AG09319 (cell line): ENCODE results near the gene STPG4.
"Not testable (repeated sequence)": the region's sequence is repeated elsewhere in the genome, so short reads cannot be mapped to it uniquely, and the experiment has no call there.

Experiments
- DNase-seq: peaks from one replicate; pipeline ENCODE4 v3.0.0-alpha.2; 2010; ENCODE audit warnings: low read depth; ENCODE audit errors: extremely low read depth
- TF ChIP-seq, protein P1 (sequence below): IDR thresholded peaks from 2 replicates; pipeline ENCODE4 v1.5.1; 2011; ENCODE audit warnings: low read depth, mild to moderate bottlenecking, inconsistent platforms, low read length, moderate library complexity

STPG4 gene

DNA sequence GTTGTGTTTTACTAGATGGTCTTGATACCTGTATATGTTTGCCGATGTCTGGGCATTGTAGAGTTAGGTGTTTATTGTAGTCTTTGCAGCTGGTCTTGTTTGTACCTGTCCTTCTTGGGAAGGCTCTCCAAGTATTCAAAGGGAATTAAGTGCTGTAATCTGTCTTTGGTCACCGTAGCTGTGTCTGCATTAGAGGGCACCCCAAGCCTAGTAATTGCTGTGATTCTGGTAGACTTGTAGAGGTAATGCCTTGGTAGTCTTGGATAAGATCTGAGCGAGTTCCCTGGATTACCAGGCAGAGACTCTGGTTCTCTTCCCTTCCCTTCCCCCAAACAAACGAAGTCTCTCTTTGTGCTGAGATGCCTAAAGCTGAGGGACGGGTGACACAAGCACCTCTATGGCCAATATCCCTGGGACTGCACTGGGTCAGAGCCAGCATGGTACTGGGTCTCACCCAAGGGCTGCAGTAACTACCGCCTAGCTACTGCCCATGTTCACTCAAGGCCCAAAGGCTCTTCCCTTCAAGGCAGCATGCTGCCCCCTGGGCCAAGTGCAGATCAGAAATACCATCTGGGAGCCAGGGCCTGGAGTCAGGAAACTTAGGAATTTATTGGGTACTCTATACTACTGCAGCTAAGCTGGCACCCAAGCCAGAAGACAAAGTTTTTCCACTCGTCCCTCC lies 27.1 kb downstream of the STPG4 start:
- no peak for DNase-seq
- TF ChIP-seq, protein P1, sequence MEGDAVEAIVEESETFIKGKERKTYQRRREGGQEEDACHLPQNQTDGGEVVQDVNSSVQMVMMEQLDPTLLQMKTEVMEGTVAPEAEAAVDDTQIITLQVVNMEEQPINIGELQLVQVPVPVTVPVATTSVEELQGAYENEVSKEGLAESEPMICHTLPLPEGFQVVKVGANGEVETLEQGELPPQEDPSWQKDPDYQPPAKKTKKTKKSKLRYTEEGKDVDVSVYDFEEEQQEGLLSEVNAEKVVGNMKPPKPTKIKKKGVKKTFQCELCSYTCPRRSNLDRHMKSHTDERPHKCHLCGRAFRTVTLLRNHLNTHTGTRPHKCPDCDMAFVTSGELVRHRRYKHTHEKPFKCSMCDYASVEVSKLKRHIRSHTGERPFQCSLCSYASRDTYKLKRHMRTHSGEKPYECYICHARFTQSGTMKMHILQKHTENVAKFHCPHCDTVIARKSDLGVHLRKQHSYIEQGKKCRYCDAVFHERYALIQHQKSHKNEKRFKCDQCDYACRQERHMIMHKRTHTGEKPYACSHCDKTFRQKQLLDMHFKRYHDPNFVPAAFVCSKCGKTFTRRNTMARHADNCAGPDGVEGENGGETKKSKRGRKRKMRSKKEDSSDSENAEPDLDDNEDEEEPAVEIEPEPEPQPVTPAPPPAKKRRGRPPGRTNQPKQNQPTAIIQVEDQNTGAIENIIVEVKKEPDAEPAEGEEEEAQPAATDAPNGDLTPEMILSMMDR: no peak

DNA sequence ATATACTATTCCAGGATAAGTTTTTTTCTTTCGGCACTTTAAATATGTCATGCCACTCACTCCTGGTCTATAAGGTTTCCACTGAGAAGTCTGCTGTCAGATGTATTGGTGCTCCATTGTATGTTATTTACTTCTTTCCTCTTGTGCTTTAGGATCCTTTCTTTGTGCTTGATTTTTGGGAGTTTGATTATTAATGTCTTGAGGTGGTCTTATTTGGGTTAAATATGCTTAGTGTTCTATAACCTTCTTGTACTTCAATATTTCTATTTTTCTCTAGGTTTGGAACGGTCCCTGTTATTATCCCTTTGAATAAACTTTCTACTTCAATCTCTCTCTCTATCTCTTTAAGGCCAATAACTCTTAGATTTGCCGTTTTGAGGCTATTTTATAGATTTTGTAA lies 28.3 kb downstream of the STPG4 start:
- TF ChIP-seq, protein P1: no peak
- DNase-seq: no peak

- DNase-seq: not testable (repeated sequence)
These were observed 30.4 kb downstream of the STPG4 start for GRCh38 chr2:47124740-47125139.

DNA sequence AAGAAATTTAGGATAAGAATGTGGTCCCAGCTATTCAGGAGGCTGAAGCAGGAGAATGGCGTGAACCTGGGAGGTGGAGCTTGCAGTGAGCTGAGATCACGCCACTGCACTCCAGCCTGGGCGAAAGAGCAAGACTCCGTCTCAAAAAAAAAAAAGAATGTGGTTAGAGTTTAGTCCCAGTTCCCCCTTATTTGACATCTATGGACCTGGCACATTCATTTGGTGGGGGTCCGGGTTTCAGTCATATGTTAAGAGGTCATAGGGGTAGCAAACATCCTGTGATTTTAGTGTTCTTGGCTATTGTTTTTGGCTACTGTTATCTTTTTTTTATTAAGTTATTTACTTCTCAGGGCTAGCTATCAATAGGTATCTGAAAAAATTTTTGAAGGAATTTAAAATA lies 34.7 kb downstream of the STPG4 start:
- DNase-seq: not testable (repeated sequence)

- DNase-seq: no peak
- TF ChIP-seq, protein P1: no peak
These were observed 36.1 kb downstream of the STPG4 start for GRCh38 chr2:47119001-47119400.

DNA sequence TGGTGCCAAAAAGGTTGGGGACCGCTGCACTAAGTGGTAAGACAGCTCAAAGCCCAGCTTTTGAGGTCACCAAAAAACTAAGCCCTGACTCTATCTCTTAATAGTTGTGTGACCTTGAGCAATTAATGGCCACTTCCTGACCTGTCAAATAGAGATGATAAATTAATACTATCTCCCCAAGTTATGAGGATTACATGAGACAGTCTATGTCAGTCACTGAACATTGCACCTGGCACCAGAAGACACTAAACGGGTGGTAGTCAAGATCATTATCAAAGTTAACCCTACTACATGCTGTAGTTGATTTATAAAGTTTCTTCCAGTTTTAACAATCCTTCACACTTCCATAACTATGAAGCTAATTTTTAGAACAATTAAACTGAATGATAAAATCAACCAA lies 36.5 kb downstream of the STPG4 start:
- TF ChIP-seq, protein P1: no peak
- DNase-seq: no peak

DNA sequence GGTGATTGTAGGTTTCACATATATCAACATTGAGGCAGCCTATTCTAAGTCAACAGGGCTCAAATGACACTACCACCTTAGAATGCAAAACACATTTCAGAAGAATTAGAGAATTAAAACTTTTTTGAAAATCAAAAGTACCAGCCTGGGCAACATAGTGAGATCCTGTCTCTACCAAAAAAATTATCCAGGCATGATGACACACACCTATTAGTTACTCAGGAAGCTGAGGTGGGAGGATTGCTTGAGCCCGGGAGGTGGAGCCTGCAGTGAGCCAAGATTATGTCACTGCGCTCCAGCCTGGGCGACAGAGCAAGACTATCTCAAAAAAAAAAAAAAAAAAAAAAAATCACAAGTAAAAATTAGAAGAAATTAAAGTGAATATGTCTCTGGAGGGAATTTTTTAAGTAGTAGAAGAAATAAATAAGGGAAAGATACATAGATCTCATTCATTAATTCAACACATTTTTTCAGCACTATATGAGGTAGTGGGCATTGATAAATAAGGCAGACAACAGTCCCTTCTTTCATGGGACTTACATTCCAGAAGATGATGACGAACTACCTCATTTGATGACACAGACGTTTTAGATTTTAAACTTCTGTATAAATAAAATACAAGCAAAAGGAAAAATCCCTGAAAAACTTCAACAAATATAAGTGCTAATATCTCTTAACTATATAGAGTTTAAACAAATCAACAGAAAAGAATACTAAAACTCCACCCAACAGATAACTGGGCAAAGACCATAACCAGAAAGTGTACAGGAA lies 42.3 kb downstream of the STPG4 start:
- TF ChIP-seq, protein P1: no peak

DNA sequence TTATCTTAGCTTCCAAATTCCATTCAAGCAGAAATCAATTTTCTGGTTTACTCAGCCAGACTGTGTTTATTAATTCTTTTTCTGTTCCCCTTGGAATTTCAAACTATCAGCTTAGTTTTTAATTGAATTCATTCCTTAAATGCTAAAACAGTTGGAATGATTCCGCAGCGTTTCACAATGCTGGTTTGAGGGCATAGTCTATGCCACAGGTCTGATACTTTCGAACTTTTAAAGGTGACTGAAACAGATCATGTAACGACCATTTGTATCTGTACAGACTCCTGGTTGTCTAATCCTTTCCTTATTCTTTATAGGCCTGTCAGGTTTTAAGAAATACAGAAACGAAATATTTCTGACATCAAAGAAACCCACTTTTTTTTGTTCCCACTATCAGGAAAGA lies 45.4 kb downstream of the STPG4 start:
- DNase-seq: no peak
- TF ChIP-seq, protein P1: no peak

More for the DNA sequence above, 42.3 kb downstream of the STPG4 start:
- DNase-seq: no peak
